Astrocyte of the hippocampus (primary cell): Measurements from ENCODE around the gene SCNN1A.
A peak's percentile ranks its signal among the peaks of the same experiment; 100 is the strongest.

Experiments
- DNase-seq: peaks from one replicate; pipeline ENCODE4 v3.0.0; 2011; ENCODE audit warnings: low read depth, low spot score

Gene SCNN1A

DNA sequence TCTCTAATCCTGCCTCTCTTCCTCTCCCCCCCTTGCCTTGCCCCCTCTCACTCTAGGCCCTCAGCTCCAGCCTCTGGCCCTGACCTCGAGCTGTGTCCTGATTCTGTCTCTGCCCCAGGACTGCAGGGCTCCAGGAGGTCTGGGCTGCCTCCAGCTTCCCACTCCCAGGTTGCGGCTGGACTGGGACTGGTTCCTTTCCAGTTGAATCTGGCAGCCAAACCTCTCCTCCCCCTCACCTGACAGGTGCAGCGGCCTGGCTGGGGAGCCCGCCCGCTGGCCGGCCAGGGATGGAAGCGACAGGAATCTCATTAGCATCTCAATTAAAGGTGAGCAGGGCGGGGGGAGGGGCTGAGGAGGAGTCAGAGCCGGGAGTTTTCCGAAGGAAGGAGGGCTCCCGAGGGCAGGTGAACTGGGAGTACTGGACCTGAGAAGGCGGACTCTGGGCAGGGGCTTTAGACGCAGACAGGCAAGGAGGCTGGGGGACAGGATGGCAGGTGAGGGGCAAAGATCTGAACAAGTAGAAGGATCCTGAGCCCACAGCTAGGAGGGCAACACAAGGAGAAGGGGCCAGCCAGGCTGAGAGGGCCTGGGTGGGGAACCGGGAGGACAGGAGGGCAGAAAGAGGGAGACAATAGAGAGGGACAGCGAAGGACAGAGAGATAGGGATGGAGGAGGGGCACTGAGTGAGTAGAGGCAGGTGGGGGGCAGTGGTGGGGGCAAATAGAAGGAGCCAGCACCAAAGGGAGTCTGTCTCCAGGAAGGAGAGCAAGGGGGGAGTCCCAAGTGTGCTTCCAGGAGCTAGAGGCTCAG, at the start of gene SCNN1A:
SCNN1A (minus strand) TSS at position 295 of the 810 bp plus-strand sequence. CDS start 780 bp downstream, outside the sequence.
- peak; percentile 43 for DNase-seq

DNA sequence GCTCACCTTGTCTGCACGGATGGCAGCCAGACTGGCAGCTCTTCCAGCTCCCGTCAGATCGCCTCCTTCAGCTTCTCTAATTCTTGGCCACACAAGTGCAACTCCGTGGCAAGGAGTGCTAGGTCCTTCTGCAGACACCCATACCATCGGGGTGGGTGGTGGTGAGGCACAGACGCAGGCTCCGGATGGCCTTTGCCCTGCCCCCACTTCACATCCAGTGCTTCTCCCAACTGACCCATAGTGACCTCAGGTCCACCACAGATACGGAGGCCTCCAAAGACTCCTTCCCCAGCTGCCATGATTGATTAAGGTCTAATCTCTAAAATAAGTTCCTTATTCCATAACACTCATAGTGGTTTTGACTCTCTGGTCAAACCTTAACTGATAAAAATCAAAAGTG, 49.5 kb upstream of the SCNN1A start:
- no peak for DNase-seq

DNA sequence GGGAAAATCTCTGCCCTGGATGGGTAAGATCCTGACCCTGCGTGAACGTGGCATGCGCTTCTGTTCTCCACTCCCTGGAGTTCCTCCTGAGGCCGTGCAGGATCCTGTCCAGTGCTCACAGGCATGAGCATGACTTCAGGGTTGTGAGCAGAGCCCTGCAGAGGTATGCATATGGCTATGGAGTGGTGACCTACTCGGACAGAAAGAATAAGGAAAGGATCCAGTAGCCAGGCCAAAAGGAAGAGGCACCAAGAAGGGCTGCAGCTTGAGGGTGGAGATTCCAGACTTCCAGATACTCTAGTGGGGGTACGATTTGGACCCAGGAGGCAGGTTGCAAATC, 48.6 kb upstream of the SCNN1A start:
- DNase-seq: no peak

DNA sequence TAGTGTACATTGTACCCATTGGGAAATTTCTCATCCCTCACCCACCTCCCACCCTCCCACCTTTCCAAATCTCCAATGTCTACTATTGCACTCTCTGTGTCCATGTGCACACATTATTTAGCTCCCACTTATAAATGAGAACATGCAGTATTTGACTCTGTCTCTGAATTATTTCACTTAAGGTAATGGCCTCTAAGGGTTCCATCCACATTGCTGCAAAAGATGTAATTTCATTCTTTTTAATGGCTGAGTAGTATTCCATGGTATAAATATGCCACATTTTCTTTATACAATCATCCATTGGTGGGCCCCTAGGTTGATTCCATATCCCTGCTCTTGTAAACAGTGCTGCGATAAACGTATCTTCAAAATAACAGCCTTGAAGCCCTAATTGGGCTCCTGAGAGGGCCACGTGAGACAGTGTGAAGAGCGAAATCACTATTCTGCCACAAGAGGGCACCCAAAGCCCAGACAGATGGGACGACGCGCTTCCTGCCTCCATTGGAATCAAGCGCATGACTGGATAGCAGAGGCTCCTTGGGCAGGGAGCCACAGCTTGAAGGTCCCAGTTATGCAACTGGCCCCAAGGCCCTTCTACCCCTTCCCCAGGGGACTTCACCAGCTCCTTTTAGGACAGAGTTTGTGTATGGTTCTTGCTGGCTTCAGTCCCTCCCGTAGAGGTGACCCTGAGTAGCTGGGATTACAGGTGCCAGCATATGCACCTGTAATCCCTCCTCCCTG, 48.1 kb upstream of the SCNN1A start:
- DNase-seq: peak; percentile 94

DNA sequence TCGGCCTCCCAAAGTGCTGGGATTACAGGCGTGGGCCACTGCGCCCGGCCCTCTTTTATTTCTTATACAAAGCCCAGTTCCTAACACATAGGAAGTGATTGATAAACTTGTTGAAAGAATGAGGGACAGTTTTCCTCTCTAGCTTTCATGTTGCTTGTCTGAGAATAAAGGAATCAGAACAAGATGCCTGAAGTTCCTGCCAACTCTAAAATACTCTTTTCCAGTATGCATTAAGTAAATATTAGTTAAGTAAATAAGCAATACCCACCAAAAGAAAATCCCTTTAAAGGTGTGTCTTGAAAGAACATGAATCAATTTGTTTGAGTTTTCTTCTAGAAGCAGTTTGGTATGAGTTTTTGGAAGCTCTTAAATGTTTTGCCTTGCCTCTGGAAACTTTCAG, 45.0 kb upstream of the SCNN1A start:
- no peak for DNase-seq

DNA sequence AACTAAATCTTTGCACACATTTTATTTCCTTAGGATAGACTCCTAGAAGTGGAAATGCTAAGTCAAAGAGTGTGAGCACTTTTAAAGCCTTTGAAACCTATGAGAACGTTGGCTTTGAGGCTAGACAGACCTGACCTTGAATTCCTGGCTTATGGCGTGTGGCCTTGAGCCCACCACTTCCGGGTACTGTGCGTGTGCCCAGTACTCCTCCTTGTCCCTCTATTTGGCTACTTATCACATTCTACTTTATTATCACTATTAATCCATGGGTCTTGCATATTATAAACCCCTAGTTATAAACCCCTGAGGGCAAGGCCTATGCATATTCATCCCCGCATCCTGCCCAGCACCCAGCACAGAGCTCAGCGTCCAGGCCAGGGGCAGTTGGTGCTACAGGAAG, 43.4 kb upstream of the SCNN1A start:
- no peak for DNase-seq

DNA sequence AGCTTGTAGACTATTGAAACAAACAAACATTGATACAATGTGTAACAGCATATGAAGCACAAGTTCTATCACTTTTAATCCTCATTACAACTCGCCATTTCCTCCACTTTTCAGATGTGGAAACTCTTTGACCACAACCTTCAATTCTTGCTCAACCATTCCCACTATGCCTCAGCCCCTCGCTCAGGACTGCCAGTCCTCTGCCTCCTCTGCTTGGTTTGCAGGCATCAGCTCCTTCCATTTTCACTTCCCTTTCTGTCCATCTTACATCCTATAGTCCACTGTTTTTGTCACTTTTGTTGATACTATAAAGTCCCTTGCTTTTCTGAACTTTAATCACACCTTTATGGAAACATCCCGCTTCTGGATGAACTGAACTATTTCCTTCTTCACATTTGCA, 41.2 kb upstream of the SCNN1A start:
- no peak for DNase-seq

DNA sequence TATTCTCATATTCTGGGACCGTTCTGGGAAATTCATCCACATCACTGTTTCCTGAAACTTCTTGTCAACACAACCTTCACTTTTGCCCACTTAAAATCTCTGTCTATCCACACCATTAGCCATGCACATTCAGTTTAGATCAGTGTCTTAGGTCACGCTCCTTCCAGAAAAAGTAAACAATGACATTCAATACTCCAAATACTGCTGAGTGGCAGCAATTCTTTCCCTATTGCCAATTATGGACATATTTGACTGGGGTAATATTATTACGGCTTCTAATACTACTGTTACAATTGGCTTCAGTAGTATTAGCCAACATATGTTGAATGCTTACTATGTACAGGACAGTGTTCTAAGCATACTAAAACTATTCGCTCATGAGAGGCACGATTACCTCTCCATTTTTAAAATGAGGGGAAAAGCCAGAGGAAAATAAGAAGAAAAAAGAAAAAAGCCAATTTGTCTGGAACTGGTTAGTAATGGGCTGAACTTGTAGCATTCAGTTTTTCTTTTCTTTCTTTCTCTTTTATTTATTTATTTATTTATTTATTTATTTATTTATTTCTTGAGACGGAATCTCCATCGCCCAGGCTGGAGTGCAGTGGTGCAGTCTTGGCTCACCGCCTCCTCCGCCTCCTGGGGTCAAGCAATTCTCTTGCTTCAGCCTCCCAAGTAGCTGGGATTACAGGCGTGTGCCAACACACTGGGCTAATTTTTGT, 32.0 kb upstream of the SCNN1A start:
- DNase-seq: no peak

DNA sequence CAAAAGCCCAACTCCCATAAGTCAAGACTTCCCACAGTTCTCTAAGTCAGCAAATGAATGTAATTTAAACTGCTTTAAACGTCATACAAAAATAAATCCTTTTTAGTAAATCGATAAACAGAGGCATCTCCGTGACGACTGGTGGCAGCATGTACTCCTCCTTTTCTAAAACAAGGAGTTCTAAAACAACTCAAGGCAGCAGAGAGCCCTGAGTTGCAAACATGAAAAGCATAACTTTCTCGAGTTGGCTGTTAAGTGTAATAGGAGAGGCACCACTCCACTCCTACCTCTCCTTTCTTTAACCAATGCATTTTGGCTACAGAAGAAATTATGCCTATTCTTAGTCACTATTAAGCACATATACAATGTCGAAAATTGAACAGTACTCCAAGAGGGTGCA, 30.6 kb upstream of the SCNN1A start:
- DNase-seq: no peak

DNA sequence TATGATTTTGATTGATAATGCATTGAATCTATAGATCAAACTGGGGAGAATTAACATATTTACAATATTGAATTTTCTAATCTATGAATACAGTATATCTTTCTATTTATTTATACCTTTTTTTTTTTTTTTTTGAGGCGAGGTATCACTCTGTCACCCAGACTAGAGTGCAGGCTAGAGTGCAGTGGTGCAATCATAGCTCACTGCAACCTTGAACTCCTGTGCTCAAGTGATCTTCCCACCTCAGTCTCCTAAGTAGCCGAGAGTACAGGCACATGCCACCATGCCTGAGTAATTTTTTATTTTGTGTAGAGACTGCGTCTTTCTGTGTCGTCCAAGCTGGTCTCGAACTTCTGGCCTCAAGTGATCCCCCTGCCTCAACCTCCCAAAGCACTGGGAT, 29.0 kb upstream of the SCNN1A start:
- DNase-seq: no peak

DNA sequence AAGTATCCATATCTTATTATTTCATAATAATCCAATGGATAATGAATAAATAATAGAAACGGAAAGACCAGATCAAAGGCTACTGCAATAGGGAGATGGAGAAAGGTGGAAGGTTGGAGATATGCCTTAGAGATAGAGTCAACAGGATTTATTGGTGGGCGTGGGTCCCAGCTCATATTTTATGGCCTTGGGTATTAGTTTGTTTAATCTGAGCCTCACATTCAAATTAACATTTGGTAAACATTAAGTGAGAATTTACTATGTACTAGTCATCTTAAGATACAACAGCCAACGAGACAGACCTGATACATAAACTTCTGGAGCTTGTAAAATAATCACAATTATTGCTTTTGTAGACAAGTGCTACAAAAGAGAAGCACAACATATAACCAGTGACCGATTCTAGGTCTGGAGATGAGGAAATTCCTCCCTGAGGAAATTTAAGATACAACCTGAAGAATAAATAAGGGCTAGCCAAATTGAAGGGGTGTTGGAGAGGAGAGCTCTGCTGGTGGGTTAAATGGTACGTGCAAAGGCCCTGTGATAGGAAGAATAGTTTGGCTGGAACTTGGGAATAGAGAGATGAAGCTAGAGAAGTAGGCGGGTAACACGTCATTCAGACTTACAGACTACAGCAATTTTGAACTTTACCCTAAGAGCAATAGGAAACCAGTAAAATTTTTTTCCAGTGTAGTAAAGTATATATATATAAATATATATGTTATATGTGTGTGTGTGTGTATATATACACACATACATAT, 24.7 kb upstream of the SCNN1A start:
- DNase-seq: no peak

DNA sequence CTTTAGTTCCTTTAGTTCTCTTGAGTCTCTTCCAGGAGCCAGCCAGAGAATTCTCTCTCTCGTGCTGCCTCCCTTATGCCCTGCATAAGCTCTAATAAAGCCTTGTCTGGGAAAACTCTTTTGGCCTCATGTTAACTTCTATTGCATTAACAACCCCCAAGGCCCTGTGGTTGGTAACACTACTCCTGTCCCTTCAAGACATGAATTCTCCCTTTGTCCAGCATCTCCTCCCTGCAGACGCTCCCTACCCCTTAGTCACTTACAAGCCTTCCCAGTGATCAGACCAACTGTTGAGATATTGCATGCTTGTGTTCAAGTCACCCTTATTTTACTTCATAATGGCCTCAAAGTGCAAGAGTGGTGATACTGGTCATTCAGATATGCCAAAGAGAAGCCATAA, 20.7 kb upstream of the SCNN1A start:
- DNase-seq: no peak

DNA sequence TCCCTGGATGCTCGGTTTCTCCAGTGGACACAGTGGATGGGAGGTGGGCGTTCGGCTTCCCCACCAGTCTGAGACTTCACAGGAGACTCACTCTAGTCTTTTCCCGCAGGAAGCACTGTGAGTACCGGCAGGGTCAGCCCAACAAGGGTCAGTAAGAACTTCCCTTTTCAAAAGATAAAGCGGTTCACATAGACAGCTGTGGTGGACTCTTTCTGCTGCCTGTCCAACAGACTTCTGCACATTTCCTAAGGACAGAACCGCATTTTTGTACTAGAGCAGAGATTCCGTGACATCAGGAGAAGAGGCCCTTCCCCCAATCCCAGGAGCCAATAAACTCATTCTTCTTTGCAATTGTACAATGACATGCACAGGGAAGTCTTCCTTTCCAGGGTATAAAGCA, 19.0 kb upstream of the SCNN1A start:
- DNase-seq: no peak

DNA sequence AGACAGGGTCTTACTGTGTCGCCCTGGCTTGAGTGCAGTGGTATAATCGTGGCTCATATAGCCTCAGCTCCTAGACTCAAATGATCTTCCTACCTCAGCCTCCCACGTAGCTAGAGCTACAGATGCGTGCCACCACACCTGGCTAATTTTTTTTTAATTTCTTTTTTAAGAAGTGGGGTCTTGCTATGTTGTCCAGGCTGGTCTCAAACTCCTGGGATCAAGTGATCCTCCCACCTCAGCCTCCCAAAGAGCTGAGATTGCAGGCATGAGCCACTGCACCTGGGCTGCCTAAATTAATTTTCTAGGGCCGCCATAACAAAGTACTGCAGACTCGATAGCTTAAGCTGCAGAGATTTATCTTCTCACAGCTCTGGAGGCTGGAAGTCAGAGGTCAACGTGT, 17.7 kb upstream of the SCNN1A start:
- no peak for DNase-seq

DNA sequence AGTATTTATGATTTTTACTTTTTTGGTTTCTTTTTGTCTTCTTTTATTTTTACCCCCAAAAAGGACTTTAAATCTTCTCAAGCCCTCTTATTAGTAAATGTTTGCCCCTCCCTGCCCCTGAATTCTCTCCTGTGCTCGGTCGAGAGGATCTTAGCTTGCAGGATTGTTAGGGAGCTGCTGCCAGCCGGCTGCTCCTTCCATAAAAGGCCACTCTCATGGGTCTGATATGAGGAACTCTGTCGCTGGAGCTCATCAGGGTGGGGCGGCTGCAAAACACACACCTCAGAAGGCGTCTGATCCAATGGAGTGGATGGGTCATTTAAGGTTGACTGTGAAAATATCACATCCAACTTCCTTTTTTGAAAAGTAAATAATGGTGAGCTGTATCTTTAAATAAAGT, 17.1 kb upstream of the SCNN1A start:
- no peak for DNase-seq

DNA sequence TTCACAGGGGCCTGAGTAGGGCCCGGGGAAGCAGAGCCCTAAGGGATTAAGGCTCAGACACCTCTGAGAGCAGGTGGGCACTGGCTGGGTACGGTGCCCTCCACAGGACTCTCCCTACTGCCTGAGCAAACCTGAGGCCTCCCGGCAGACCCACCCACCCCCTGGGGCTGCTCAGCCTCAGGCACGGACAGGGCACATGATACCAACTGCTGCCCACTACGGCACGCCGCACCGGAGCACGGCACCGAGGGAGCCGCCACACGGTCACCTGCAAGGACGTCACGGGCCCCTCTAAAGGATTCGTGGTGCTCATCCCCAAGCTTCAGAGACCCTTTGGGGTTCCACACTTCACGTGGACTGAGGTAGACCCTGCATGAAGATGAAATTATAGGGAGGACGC, 15.7 kb upstream of the SCNN1A start:
- no peak for DNase-seq

DNA sequence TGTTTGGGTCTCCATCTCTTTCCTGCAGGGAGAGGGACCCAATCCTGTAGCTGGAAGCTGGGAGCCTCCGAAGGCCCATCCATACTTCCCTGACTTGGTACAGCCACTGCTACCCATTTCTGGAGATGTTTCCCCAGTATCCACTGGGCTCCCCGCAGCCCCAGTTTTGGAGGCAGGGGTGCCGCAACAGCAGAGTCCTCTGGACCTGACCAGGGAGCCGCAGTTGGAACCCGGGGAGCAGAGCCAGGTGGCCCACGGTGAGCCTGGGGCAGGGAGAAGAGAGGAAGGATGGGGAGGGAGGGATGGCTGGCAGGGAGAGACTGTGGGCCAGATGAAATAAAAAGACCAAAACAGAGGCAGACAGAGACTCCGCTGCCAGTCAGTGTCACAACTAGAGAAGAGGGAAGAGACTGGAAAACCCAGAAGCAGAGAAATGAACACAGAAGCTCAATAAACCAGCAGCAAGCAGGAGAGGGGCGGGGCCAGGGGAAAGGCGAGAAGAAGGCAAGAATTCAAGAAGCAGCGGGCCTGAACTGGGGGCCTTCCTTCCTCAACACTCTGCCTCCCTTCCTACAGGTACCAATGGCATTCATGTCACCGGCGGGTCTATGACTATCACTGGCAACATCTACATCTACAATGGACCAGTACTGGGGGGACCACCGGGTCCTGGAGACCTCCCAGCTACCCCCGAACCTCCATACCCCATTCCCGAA, 14.9 kb upstream of the SCNN1A start:
- no peak for DNase-seq

DNA sequence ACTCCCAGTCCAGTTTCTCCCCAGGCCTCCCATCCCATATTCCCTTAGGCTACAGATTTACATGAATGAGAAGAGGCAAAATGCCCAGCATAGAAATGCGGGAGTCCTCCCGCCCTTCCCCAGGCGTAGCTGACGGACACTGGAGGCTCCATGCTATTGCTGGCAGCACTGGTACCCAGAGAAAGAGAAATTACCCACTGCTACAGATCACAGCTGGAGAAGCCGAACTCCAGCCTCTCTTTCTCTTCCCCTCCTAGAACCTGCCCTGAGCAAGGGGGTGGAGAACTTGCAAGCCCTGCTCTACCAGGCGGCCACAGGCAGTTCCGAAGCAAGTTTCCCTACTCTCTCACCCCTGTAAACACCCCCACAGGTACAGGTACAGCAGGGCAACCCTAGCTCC, 12.2 kb upstream of the SCNN1A start:
- no peak for DNase-seq

DNA sequence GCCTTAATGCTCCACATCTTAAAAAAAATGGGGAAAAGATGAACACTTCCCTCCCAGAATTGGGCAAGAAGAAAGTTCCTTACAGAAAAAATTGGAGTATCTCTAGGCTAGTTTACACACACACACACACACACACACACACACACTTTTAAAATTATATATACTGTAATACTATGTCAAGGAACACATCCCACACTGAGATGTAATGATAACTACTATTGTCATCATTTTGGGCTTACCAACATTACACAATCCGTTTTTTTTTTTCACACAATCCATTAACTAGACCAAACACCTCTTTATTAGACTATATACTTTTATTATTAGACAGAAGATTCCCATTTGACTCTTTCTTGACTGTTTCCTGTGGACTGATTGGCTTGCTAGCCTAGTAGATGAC, 11.1 kb upstream of the SCNN1A start:
- no peak for DNase-seq

DNA sequence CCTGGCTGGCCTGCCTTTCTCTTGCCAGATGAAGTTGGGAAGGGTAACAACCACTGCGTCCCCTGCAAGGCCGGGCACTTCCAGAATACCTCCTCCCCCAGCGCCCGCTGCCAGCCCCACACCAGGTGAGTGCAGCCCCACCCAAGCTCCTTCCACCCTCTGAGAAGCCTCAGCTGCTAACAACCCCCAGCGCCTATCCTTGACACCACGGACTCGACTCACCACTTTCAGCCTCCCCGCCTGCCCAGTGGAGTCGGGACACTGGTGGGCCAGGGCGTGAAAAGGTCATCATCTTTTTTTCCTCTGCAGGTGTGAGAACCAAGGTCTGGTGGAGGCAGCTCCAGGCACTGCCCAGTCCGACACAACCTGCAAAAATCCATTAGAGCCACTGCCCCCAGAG, 10.7 kb upstream of the SCNN1A start:
- no peak for DNase-seq
